HG02981 (cell line): ENCODE measurements around the gene PODNL1.

Experiments used
- ATAC-seq: cut with Tn5 transposase; IDR thresholded peaks from one replicate; pipeline ENCODE4 v1.9.1; 2021; ENCODE audit warnings: mild to moderate bottlenecking, moderate library complexity; ENCODE audit not compliant: unreplicated experiment

The PODNL1 gene

GRCh38 chr19:13899912-13900584, 38.2 kb downstream of the PODNL1 start:
- ATAC-seq = no peak

DNA sequence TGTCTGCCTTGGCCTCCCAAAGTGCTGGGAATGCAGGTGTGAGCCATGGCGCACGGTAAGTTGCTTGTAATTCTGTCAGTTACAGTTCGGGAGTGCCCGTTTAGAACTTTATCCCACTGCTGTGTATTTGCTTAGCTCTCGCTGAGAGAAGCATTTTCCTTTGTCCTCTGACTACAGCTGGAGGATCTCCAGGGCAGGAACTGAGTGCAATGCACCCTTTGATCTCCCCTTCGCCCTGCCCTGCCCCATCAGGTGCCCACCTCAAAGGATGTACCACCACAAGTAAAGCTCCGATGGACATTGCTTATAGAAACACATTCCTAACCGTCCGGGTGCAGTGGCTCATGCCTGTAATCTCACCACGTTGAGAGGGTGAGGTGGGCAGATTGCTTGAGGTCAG, 38.8 kb downstream of the PODNL1 start:
- ATAC-seq = no peak

DNA sequence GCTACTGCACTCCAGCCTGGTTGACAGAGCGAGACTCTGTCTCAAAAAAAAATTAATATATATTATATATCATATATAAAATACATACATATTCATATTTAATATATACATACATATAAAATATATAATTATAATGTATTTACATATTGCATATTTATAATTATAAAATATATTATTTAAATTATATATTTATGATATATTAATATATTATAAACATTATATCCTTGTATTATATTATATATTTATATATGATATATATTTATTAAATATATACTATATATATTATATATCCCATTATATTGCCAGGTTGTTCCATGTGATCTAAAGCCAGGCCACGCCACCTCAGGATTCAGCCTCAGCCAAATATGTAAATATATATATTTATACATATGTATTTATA, 42.0 kb downstream of the PODNL1 start:
- no peak for ATAC-seq

DNA sequence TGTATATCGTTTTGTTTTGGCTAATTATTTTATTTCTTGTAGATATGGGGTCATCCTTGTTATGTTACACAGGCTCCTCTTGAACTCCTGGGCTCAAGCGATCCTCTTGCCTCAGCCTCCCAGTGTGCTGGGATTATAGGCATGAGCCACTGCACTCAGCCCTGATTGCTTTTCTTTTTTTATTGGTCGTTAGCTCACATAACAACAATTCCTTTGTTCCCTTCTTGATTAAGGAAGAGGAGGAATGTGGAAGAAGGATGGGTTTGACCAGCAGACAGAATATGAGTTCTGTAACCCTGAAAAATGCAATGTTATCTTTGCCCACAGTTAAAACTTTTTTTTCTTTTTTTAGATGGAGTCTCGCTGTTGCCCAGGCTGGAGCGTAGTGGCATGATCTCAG, 43.7 kb downstream of the PODNL1 start:
- ATAC-seq = no peak

- no peak for ATAC-seq
Observed at GRCh38 chr19:13892870-13893269, 45.3 kb downstream of the PODNL1 start.

GRCh38 chr19:13890136-13890535, 48.1 kb downstream of the PODNL1 start:
- ATAC-seq = no peak

DNA sequence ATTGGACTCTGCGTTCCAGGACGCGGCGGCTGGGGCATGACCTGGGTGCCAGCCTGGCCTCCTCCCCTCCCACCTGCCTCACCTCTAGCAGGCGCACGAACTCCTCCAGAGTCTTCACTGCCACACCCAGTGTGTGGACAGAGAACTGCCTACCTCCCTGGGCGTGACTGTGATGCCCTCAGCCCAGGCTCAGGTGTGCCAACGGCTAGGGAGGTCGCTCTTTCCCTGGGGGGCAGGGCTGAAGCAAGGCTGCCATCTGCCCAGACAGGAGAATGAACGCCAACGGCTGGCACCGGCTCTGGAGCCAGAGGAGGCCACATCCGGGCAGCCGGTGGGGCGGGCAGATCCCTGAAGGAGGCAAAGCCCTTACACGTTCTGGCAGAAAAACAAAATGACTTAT, 49.9 kb downstream of the PODNL1 start:
- ATAC-seq = no peak

GRCh38 chr19:13887517-13887916, 50.7 kb downstream of the PODNL1 start:
- no peak for ATAC-seq

GRCh38 chr19:13887018-13887436, 51.2 kb downstream of the PODNL1 start:
- no peak for ATAC-seq

DNA sequence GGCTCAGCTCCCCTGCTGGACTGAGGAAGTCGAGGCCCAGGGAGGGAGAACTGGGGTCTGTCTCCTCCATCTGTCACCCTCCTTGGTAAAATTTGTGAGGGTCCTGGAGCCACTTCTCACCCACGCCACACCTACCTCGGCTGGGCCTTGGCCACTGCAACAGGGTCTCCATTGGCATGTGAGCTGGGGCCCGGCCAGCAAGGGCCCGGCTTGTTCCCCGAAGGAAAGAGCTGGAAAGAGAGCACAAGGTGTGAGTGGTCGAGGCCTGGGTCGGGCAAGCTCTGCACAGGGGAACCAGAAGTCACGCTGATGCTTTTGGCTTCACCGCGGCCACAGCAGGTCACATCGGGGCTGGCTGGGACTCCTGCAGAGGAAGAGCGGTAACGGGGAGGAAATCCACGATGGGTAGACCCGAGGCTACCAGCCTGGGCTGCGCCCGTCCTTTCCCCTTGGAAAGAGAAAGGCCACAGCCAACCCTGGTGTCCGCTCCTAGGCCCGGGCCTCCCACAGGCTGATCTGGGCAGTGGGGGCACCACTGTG, 52.3 kb downstream of the PODNL1 start:
- no peak for ATAC-seq

DNA sequence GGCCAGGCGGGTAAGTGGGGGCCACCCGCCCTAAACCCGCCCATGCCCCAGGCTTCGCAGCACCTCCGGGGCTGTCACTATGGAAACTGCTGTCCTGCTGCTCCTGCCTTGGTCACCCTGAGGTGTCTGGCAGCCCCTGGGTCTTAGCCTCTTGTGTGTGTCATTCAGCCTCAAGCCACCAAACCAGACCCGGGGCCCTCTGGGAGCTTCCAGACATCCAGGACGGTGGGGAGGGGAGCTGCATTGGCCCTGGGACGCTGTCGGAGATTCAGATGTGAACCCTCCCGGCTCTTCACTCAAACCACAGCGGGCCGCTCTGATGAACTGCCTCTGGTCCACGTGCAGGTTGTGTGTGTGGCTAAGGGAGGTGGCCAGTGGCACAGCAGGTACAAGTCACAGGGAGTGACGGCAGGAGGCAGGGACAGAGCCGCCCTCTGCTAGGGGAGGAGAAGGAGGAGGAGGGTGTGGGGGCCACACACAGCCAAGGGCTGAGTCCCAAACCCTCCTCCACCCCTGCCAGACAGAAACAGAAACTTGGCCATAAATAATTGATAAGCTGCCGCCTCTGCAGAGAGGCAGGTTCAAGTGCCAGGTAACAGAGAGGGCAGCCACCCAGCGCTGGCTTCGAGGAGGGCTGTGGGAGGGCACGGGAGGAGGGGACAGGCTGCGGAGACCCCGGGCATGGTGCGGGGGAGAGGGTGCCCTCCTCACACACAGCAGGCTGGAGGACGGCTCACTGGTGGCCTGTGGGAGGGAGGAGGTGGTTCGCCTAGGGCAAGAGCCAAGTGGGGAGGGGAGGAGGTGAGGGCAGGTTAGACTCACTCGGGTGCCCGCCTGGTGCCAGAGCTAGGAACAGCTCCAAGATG, 53.3 kb downstream of the PODNL1 start:
- ATAC-seq = no peak

DNA sequence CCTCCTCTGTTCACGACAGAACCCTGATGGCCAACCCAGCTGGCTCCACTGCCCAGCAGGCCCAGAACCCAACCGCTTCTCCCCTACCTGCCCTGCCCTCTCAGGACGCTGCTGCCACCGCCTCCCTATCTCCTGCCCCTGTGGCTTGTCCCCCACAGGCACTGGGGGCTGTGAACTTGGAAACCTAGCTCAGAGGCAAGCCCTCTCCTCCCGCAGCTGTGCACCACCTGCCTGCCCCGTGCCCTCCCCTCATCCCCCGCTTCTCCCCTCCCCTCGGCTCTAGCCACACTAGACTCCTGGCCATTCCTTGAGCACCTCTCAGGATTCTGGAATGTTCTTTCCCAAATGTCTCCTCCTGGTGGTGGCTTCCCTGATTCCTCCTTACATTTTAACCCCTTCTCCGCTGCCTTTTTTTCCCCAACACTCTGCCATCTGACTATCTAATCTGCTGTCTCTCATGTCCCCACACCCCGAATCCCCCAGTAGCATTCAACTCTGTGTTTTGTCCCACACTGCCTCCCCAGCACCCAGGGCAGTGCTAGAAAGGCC, 54.6 kb downstream of the PODNL1 start:
- no peak for ATAC-seq

- no peak for ATAC-seq
Observed at GRCh38 chr19:13882836-13883235, 55.4 kb downstream of the PODNL1 start.

GRCh38 chr19:13882419-13882795, 55.8 kb downstream of the PODNL1 start:
- ATAC-seq = no peak

- no peak for ATAC-seq
Observed at GRCh38 chr19:13881692-13882418, 56.4 kb downstream of the PODNL1 start.

- ATAC-seq = no peak
Observed at GRCh38 chr19:13881251-13881691, 56.9 kb downstream of the PODNL1 start.
